NAMALWA (cell line): ENCODE measurements around the gene TBCD.

Experiments
- DNase-seq: peaks from one replicate; pipeline ENCODE4 v3.0.0-alpha.2; 2015; ENCODE audit warnings: low spot score

The TBCD gene

GRCh38 chr17:82907797-82908542, 156.1 kb downstream of the TBCD start:
- no peak for DNase-seq

GRCh38 chr17:82908543-82909160, 156.8 kb downstream of the TBCD start:
- DNase-seq, result no peak

DNA sequence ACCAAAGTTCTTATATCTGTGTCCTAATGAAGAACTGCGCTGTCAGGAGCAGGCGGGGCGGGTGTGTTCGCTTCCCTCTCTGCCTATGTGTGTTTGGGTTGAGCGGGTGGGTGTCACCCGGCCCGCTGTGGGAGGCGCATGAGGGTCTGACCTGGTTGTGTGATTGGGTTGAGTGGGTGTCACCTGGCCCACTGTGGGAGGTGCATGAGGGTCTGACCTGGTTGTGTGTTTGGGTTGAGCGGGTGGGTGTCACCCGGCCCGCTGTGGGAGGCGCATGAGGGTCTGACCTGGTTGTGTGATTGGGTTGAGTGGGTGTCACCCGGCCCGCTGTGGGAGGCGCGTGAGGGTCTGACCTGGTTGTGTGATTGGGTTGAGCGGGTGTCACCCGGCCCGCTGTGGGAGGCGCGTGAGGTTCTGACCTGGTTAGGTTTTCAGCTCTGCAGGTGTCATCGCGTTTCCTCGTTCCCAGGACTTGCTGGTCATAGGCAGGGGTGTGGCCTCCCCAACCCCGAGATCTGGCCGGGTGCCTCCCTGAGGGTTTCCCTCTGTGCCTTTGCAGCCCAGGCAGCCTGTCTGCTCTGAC, 157.5 kb downstream of the TBCD start:
- no peak for DNase-seq

DNA sequence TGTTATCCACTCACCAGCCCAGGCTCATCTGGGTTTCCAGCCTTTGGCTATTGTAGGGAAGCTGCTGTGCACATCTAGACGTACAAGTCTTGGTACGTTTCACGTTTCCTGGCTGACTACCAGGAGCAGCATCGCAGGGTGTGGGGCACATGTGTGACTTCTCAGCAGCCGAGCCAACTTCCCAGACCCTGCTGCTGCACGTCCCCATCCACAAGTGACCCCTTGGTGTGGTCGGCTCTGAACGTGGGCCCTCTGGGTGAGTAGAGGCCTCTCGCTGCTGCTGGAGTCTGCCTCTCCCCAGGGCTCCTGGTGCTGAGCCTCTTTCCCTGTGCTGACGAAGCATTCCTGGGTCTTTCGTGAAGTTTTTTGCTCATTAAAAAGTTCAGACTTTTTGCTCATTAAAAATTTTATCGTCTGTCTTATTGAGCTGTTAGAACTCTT, 158.2 kb downstream of the TBCD start:
- no peak for DNase-seq

- DNase-seq, result no peak
Observed at GRCh38 chr17:82910770-82911169, 158.9 kb downstream of the TBCD start.

- no peak for DNase-seq
Observed at GRCh38 chr17:82911822-82912221, 160.0 kb downstream of the TBCD start.

DNA sequence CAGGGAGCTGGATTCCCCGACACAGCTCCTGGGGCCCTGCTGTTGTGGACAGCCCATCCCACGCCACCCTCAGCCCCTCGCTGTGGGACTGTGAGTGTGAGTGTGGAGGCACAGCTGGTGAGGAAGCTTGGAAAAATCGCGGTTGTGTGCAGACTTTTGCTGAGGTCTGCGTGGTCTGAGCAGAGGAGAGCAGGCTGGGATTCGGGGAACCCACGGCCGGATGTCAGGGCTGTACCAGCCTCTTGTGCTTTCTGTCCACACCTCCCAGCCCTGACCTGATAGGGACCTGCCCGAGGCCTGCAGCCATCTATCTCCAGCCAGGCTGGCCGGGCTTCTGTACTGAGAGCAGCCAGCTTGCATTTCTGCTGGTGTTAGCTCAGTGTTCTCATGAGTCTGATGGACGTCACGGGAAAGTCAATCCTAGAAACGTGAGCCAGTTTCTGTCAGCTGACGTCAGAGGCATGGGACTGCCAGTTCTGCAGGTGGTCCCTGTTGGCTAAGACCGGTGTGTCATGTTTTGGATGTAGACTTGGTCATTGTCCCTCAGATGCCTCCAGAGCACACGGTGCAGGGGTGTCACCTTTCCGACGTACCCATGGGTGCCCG, 160.7 kb downstream of the TBCD start:
- no peak for DNase-seq

- DNase-seq, result no peak
Observed at GRCh38 chr17:82913304-82914043, 161.6 kb downstream of the TBCD start.

GRCh38 chr17:82914375-82914774, 162.5 kb downstream of the TBCD start:
- peak; percentile 43 for DNase-seq

GRCh38 chr17:82915010-82915756, 163.3 kb downstream of the TBCD start:
- DNase-seq, result peak; percentile 31

GRCh38 chr17:82915757-82916027, 163.8 kb downstream of the TBCD start:
- no peak for DNase-seq

- DNase-seq, result peak; percentile 17
Observed at GRCh38 chr17:82917699-82918345, 166.0 kb downstream of the TBCD start.

DNA sequence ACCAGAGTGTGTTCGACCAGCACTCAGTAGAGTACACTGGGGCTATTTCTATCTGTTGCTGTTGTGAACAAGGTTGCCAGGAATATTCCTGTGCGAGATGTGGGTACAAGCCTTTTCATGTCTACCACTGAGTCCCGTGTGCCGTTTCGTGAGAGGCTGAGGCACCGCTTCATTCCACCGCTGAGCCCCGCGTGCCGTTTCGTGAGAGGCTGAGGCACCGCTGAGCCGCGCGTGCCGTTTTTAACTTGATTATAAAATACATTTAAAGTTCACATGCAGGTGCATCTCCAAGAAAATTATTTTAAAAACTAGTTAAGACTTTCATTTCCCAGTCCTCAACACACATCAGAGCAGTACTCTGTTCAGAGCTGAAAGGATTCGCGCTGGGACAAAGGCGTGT, 166.6 kb downstream of the TBCD start:
- no peak for DNase-seq

DNA sequence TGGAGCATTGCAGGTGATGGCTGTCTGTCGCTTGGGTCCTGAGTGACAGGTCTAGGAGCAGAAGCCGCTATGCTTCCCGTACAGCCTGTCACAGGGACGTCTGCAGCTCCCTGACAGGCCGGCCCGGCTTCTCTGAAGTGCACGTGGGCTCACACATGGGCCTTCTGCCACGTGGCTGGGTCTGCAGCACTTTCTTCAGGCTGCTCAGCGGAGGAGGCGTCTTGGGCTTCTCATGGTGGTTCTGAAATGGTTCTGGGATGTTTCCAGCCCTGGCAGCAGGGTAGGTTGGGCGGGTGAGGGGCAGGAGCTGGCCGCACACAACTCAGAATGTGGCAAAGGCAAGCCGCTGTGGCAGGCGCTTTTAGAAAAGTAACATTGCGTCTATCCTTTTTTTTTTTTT, 168.3 kb downstream of the TBCD start:
- DNase-seq, result no peak

DNA sequence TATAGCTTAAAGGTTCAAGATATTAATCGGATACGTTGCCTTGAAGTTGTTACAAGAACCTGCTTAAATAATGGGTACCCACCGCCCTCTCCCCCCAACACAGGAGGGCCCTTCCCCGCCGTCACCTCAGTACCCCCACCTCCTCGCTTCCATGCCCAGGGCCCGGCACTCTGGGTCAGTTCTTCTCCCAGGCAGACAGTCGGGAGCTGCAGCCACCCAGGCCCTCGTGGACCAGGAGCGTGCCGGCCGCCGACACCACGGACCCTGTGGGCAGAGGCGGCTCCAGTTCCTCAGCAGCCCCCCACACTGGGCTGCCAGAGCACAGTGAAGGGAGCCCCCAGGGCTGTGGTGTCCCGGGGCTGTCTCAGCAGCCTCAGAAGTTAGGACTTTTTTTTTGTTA, 168.8 kb downstream of the TBCD start:
- no peak for DNase-seq

- no peak for DNase-seq
Observed at GRCh38 chr17:82921426-82921825, 169.6 kb downstream of the TBCD start.

GRCh38 chr17:82922646-82923045, 170.8 kb downstream of the TBCD start:
- DNase-seq, result no peak

GRCh38 chr17:82923366-82924113, 171.7 kb downstream of the TBCD start:
- DNase-seq, result peak; percentile 75

GRCh38 chr17:82924214-82924613, 172.3 kb downstream of the TBCD start:
- DNase-seq, result no peak

DNA sequence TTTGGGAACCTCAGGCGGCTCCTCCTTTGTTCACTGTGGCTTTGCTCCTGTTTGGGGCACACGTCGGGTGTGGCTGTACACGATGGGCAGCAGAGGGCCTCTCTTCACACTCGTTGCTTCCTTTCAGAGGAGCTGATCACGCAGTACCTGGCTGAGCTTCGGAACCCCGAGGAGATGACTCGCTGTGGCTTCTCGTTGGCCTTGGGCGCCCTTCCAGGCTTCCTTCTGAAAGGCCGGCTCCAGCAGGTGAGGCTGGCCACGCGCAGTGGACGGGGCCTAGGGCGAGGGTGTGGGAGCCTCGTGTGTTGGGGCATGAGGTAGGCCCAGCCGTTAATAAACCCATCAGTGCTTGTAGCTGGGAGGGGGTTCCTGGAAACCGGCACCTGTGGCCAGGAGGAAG, 172.9 kb downstream of the TBCD start:
- DNase-seq, result no peak

- DNase-seq, result no peak
Observed at GRCh38 chr17:82925336-82925735, 173.5 kb downstream of the TBCD start.
